Measurements from ENCODE around the gene RLF.
A peak's percentile ranks its signal among the peaks of the same experiment; 100 is the strongest.

The RLF gene

GRCh38 chr1:40133839-40134238 is 27.3 kb upstream of the RLF start:
- no peak for DNase-seq (ENCODE audit: low spot score)
- no peak for TF ChIP-seq CTCF (IDR thresholded peaks at IDR 0.05; ENCODE audit: extremely low read depth, missing control alignments)

GRCh38 chr1:40140211-40140973 is 20.8 kb upstream of the RLF start:
- no peak for TF ChIP-seq CTCF (IDR thresholded peaks at IDR 0.05; ENCODE audit: extremely low read depth, missing control alignments)
- no peak for DNase-seq (ENCODE audit: low spot score)

GRCh38 chr1:40141878-40142535 is 19.2 kb upstream of the RLF start:
- no peak for TF ChIP-seq CTCF (IDR thresholded peaks at IDR 0.05; ENCODE audit: extremely low read depth, missing control alignments)
- DNase-seq (ENCODE audit: low spot score), result no peak

- DNase-seq (ENCODE audit: low spot score), result peak; percentile 57
- peak; percentile 62 for TF ChIP-seq CTCF (IDR thresholded peaks at IDR 0.05; ENCODE audit: extremely low read depth, missing control alignments)
These were observed 17.2 kb upstream of the RLF start for GRCh38 chr1:40143891-40144575.

- DNase-seq (ENCODE audit: low spot score), result no peak
These were observed 9.6 kb upstream of the RLF start for GRCh38 chr1:40151457-40152079.

GRCh38 chr1:40153073-40153770 is 8.0 kb upstream of the RLF start:
- TF ChIP-seq CTCF (IDR thresholded peaks at IDR 0.05; ENCODE audit: extremely low read depth, missing control alignments), result peak; percentile 55
- DNase-seq (ENCODE audit: low spot score), result peak; percentile 38

More at GRCh38 chr1:40151457-40152079, 9.6 kb upstream of the RLF start:
- TF ChIP-seq CTCF (IDR thresholded peaks at IDR 0.05; ENCODE audit: extremely low read depth, missing control alignments), result no peak

Measured in GM20000 (cell line).